HG03280 (cell line): Measurements from ENCODE around the gene MED12L.

Experiments
- ATAC-seq: cut with Tn5 transposase; IDR thresholded peaks from one replicate; pipeline ENCODE4 v1.9.1; 2021; ENCODE audit warnings: mild to moderate bottlenecking, moderate library complexity; ENCODE audit not compliant: unreplicated experiment

MED12L gene

GRCh38 chr3:151087648-151088047 is 2.2 kb downstream of the MED12L start:
- ATAC-seq = no peak

GRCh38 chr3:151091685-151092345 is 6.4 kb downstream of the MED12L start:
- ATAC-seq = no peak

- no peak for ATAC-seq
Observed at GRCh38 chr3:151093148-151093547, 7.7 kb downstream of the MED12L start.

GRCh38 chr3:151093905-151094304 is 8.4 kb downstream of the MED12L start:
- ATAC-seq = no peak

GRCh38 chr3:151096716-151097115 is 11.3 kb downstream of the MED12L start:
- ATAC-seq = no peak

- no peak for ATAC-seq
Observed at GRCh38 chr3:151100076-151100475, 14.6 kb downstream of the MED12L start.

GRCh38 chr3:151101270-151101969 is 16.0 kb downstream of the MED12L start:
- no peak for ATAC-seq

GRCh38 chr3:151106311-151106710 is 20.8 kb downstream of the MED12L start:
- ATAC-seq = no peak

- ATAC-seq = no peak
Observed at GRCh38 chr3:151107177-151107576, 21.7 kb downstream of the MED12L start.

GRCh38 chr3:151107701-151108100 is 22.2 kb downstream of the MED12L start:
- ATAC-seq = no peak

- ATAC-seq = no peak
Observed at GRCh38 chr3:151109286-151109800, 23.9 kb downstream of the MED12L start.

GRCh38 chr3:151112731-151113130 is 27.3 kb downstream of the MED12L start:
- ATAC-seq = no peak

- no peak for ATAC-seq
Observed at GRCh38 chr3:151113343-151113742, 27.9 kb downstream of the MED12L start.

- no peak for ATAC-seq
Observed at GRCh38 chr3:151117047-151117446, 31.6 kb downstream of the MED12L start.

GRCh38 chr3:151119188-151119587 is 33.7 kb downstream of the MED12L start:
- no peak for ATAC-seq

- no peak for ATAC-seq
Observed at GRCh38 chr3:151120409-151120808, 34.9 kb downstream of the MED12L start.

GRCh38 chr3:151121016-151121415 is 35.6 kb downstream of the MED12L start:
- ATAC-seq = no peak

GRCh38 chr3:151123827-151124226 is 38.4 kb downstream of the MED12L start:
- ATAC-seq = no peak

- no peak for ATAC-seq
Observed at GRCh38 chr3:151124476-151124875, 39.0 kb downstream of the MED12L start.

- ATAC-seq = no peak
Observed at GRCh38 chr3:151130428-151130827, 45.0 kb downstream of the MED12L start.

- ATAC-seq = no peak
Observed at GRCh38 chr3:151133175-151133574, 47.7 kb downstream of the MED12L start.

GRCh38 chr3:151133917-151134450 is 48.5 kb downstream of the MED12L start:
- no peak for ATAC-seq
